Naive thymus-derived CD4-positive, alpha-beta T cell (primary cell): ENCODE measurements around the gene TCL1A. TPM values are rescaled to one million over a fixed set of nuclear protein-coding genes. Genes with fewer than 3 reads are reported as not detected.

Experiments used
- ATAC-seq: fragments of 150-1000 bp; cut with Tn5 transposase; 2 replicates; pipeline ENCODE4 v1.10.0; 2021; ENCODE audit warnings: mild to moderate bottlenecking, moderate library complexity
- CTCF ChIA-PET: fragments of 350-600 bp; sonication (Branson Sonifier 250); formaldehyde crosslinking; loops from one replicate; lab custom pipeline; 2021; ENCODE audit warnings: antibody characterized with exemption; lab: Charles Lee
- POLR2A ChIA-PET: fragments of 350-600 bp; sonication (Branson Sonifier 250); formaldehyde crosslinking; loops from one replicate; lab custom pipeline; 2021; ENCODE audit warnings: antibody characterized with exemption, inconsistent platforms; lab: Charles Lee
- DNase-seq, 9 donors: peaks; one replicate each; pipeline versions ENCODE4 v3.0.0 to v3.0.0-alpha.2; 2020 to 2022; ENCODE audit warnings: mixed read lengths in 1 of 9
- H3K27ac ChIP-seq: one replicate; pipeline ENCODE4 v1.7.0; 2013; ENCODE audit warnings: mild to moderate bottlenecking, low read depth, low read length, moderate library complexity
- H3K27me3 ChIP-seq, 2 donors: one replicate each; pipeline ENCODE4 v1.7.0; 2013; ENCODE audit warnings: low read length in 2 of 2, mild to moderate bottlenecking in 2 of 2, moderate library complexity in 2 of 2; ENCODE audit not compliant: control insufficient read depth in 2 of 2, insufficient read depth in 2 of 2
- H3K36me3 ChIP-seq, 3 experiments: 1 replicate in 2 of 3; 2 replicates in 1 of 3; pipeline ENCODE4 v1.7.0; 2013; ENCODE audit warnings: low read length in 3 of 3, mild to moderate bottlenecking in 3 of 3, moderate library complexity in 1 of 3; ENCODE audit not compliant: insufficient read depth in 3 of 3, control insufficient read depth in 2 of 3
- H3K4me1 ChIP-seq, 2 donors: one replicate each; pipeline ENCODE4 v1.7.0; 2013; ENCODE audit warnings: low read length in 2 of 2, mild to moderate bottlenecking in 2 of 2, moderate library complexity in 1 of 2; ENCODE audit not compliant: control insufficient read depth in 2 of 2, insufficient read depth in 2 of 2
- H3K4me3 ChIP-seq: 2 replicates; pipeline ENCODE4 v1.7.0; 2013; ENCODE audit warnings: mild to moderate bottlenecking, low read length
- H3K9me3 ChIP-seq, 3 experiments: 1 replicate in 2 of 3; 2 replicates in 1 of 3; pipeline ENCODE4 v1.7.0; 2013; ENCODE audit warnings: low read length in 3 of 3; ENCODE audit not compliant: control insufficient read depth in 2 of 3
- H3K27ac Mint-ChIP-seq, 9 donors: one replicate each; pipeline ENCODE4 v1.8.0; 2020 to 2022; ENCODE audit warnings: mixed read lengths in 9 of 9, mild to moderate bottlenecking in 8 of 9, moderate library complexity in 5 of 9, inconsistent platforms in 2 of 9
- H3K27me3 Mint-ChIP-seq, 5 donors: one replicate each; pipeline ENCODE4 v1.8.0; 2021 to 2022; ENCODE audit warnings: mixed read lengths in 5 of 5, mild to moderate bottlenecking in 1 of 5
- H3K36me3 Mint-ChIP-seq, 5 donors: one replicate each; pipeline ENCODE4 v1.8.0; 2020 to 2022; ENCODE audit warnings: mixed read lengths in 5 of 5, mild to moderate bottlenecking in 3 of 5, inconsistent platforms in 1 of 5
- H3K4me1 Mint-ChIP-seq, 7 donors: one replicate each; pipeline ENCODE4 v1.8.0; 2020 to 2022; ENCODE audit warnings: mixed read lengths in 7 of 7, mild to moderate bottlenecking in 3 of 7, inconsistent platforms in 1 of 7
- H3K4me3 Mint-ChIP-seq, 10 donors: one replicate each; pipeline ENCODE4 v1.8.0; 2020 to 2022; ENCODE audit warnings: mild to moderate bottlenecking in 10 of 10, mixed read lengths in 10 of 10, moderate library complexity in 6 of 10, inconsistent platforms in 2 of 10
- H3K9me3 Mint-ChIP-seq, 11 donors: one replicate each; pipeline ENCODE4 v1.8.0; 2020 to 2022; ENCODE audit warnings: mixed read lengths in 11 of 11, mild to moderate bottlenecking in 4 of 11, inconsistent platforms in 1 of 11, moderate library complexity in 1 of 11
- intact Hi-C, 2 donors: fragments of 100-400 bp; cut with micrococcal nuclease; formaldehyde crosslinking; loops; one replicate each; pipeline ENCODE4 v1.15.1; 2023
- polyA plus RNA-seq, 2 donors: library from polyadenylated mRNA; unstranded; fragments of 300-500 nt; fragmentation: Illumina TruSeq; gene quantifications; one replicate each; pipeline ENCODE4 v1.2.3, GENCODE V29; 2021
- total RNA-seq, 6 experiments: library from RNA in 5 of 6; stranded (reverse) in 5 of 6; gene quantifications; 1 replicate in 5 of 6; 2 replicates in 1 of 6; pipeline ENCODE4 v1.2.3 and lab custom pipeline; 2021 to 2026

Gene TCL1A
- total and polyA plus RNA-seq, 7 experiments from 2014 or later = 0.42 to 4.9 (median 0.92) TPM; not detected in 2

- H3K27me3 ChIP-seq = no peaks in the 10 kb centered on the region
- POLR2A ChIA-PET = no interaction called here
- CTCF ChIA-PET = no interaction called here
Measured at GRCh38 chr14:95691591-95691990, 22.3 kb downstream of the TCL1A start.

GRCh38 chr14:95690815-95691214 is 23.1 kb downstream of the TCL1A start:
- intact Hi-C loops = no loop called here
- H3K4me1 Mint-ChIP-seq = no peaks in the 10 kb centered on the region
- Histone ChIP-seq H3K36me3 (no peaks in the 10 kb centered on the region), H3K4me3 (no peak overlapping the region), H3K27me3 (no peaks in the 10 kb centered on the region), H3K4me1 (no peaks in the 10 kb centered on the region), H3K9me3 (no peaks in the 10 kb centered on the region), H3K27ac (no peak overlapping the region)
- peaks cover 0 to 1% (median 0%) of the 10 kb centered on the region in 11 donors for H3K9me3 Mint-ChIP-seq
- no peak overlapping the region for H3K27ac Mint-ChIP-seq
- peaks cover 3 to 31% (median 13%) of the 10 kb centered on the region in 5 donors for H3K27me3 Mint-ChIP-seq
- CTCF ChIA-PET = no interaction called here
- no peak for ATAC-seq
- POLR2A ChIA-PET = no interaction called here
- H3K36me3 Mint-ChIP-seq = no peaks in the 10 kb centered on the region
- no peak for DNase-seq
- no peak overlapping the region for H3K4me3 Mint-ChIP-seq

More at GRCh38 chr14:95691591-95691990, 22.3 kb downstream of the TCL1A start:
- no peaks in the 10 kb centered on the region for H3K36me3 ChIP-seq
- ATAC-seq = no peak
- H3K36me3 Mint-ChIP-seq = no peaks in the 10 kb centered on the region
- peaks cover 0 to 1% (median 0%) of the 10 kb centered on the region in 11 donors for H3K9me3 Mint-ChIP-seq
- H3K27me3 Mint-ChIP-seq = peaks cover 5 to 38% (median 15%) of the 10 kb centered on the region in 5 donors
- H3K4me3 ChIP-seq = no peak overlapping the region
- H3K4me1 ChIP-seq = no peaks in the 10 kb centered on the region
- intact Hi-C loops = no loop called here
- no peak for DNase-seq
- H3K4me1 Mint-ChIP-seq = no peaks in the 10 kb centered on the region
- H3K4me3 Mint-ChIP-seq = no peak overlapping the region
- no peaks in the 10 kb centered on the region for H3K9me3 ChIP-seq
- no peak overlapping the region for H3K27ac ChIP-seq
- no peak overlapping the region for H3K27ac Mint-ChIP-seq

- ATAC-seq (no peak), DNase-seq (no peak)
- Histone ChIP-seq H3K4me1 (no peaks in the 10 kb centered on the region), H3K9me3 (no peaks in the 10 kb centered on the region), H3K27me3 (no peaks in the 10 kb centered on the region), H3K36me3 (no peaks in the 10 kb centered on the region), H3K27ac (no peak overlapping the region), H3K4me3 (no peak overlapping the region)
- ChIA-PET POLR2A (no interaction called here), CTCF (no interaction called here)
- no peaks in the 10 kb centered on the region for H3K36me3 Mint-ChIP-seq
- peaks cover 0 to 1% (median 0%) of the 10 kb centered on the region in 11 donors for H3K9me3 Mint-ChIP-seq
- intact Hi-C loops = no loop called here
- H3K4me1 Mint-ChIP-seq = no peaks in the 10 kb centered on the region
- H3K4me3 Mint-ChIP-seq = no peak overlapping the region
- H3K27me3 Mint-ChIP-seq = peaks cover 2 to 38% (median 13%) of the 10 kb centered on the region in 5 donors
- H3K27ac Mint-ChIP-seq = peak overlapping the region in 1 of 9 donors; percentile 2
Measured at GRCh38 chr14:95689441-95689840, 24.5 kb downstream of the TCL1A start.

GRCh38 chr14:95686935-95687334 is 27.0 kb downstream of the TCL1A start:
- ChIA-PET CTCF (no interaction called here), POLR2A (no interaction called here)
- no peaks in the 10 kb centered on the region for H3K36me3 ChIP-seq
- H3K4me1 ChIP-seq = no peaks in the 10 kb centered on the region
- ATAC-seq (no peak), DNase-seq (no peak)
- peaks cover 0 to 1% (median 0%) of the 10 kb centered on the region in 11 donors for H3K9me3 Mint-ChIP-seq
- H3K27me3 Mint-ChIP-seq = peaks cover 4 to 23% (median 13%) of the 10 kb centered on the region in 5 donors
- H3K9me3 ChIP-seq = no peaks in the 10 kb centered on the region
- H3K4me3 ChIP-seq = no peak overlapping the region
- no peaks in the 10 kb centered on the region for H3K36me3 Mint-ChIP-seq
- intact Hi-C loops = no loop called here
- H3K27ac ChIP-seq = no peak overlapping the region
- H3K4me1 Mint-ChIP-seq = no peaks in the 10 kb centered on the region
- no peak overlapping the region for H3K27ac Mint-ChIP-seq
- H3K4me3 Mint-ChIP-seq = no peak overlapping the region
- no peaks in the 10 kb centered on the region for H3K27me3 ChIP-seq

- ChIA-PET POLR2A (no interaction called here), CTCF (no interaction called here)
- H3K27ac Mint-ChIP-seq = no peak within 1 kb of the TSS
- H3K27me3 Mint-ChIP-seq = peaks cover 4 to 23% (median 13%) of the 10 kb centered on the region in 5 donors
- intact Hi-C loops = no loop called here
- Histone ChIP-seq H3K36me3 (no peaks in the 10 kb centered on the region), H3K27me3 (no peaks in the 10 kb centered on the region), H3K4me3 (no peak within 1 kb of the TSS), H3K4me1 (no peaks in the 10 kb centered on the region), H3K9me3 (no peaks in the 10 kb centered on the region), H3K27ac (no peak within 1 kb of the TSS)
- H3K4me1 Mint-ChIP-seq = no peaks in the 10 kb centered on the region
- H3K36me3 Mint-ChIP-seq = no peaks in the 10 kb centered on the region
- peaks cover 0 to 1% (median 0%) of the 10 kb centered on the region in 11 donors for H3K9me3 Mint-ChIP-seq
- no peak for ATAC-seq
- no peak within 1 kb of the TSS for H3K4me3 Mint-ChIP-seq
- DNase-seq = no peak
Measured at GRCh38 chr14:95685978-95686922, 27.7 kb downstream of the TCL1A start, which contains the start of gene TCL1B. Gene TCL1B, plus strand, starts transcription at chr14:95686426. Its CDS starts 42 bp downstream, at chr14:95686468.

GRCh38 chr14:95683793-95684192 is 30.1 kb downstream of the TCL1A start:
- Histone ChIP-seq H3K27me3 (no peaks in the 10 kb centered on the region), H3K27ac (no peak overlapping the region), H3K36me3 (no peaks in the 10 kb centered on the region), H3K9me3 (no peaks in the 10 kb centered on the region), H3K4me3 (no peak overlapping the region), H3K4me1 (no peaks in the 10 kb centered on the region)
- Mint-ChIP-seq H3K4me3 (no peak overlapping the region), H3K36me3 (no peaks in the 10 kb centered on the region), H3K9me3 (peaks cover 0 to 1% (median 0%) of the 10 kb centered on the region in 11 donors), H3K27me3 (peaks cover 4 to 34% (median 20%) of the 10 kb centered on the region in 5 donors), H3K4me1 (no peaks in the 10 kb centered on the region), H3K27ac (no peak overlapping the region)
- ChIA-PET POLR2A (no interaction called here), CTCF (interaction anchor here (0.6 to 1.2 kb wide), 4 partner anchors 21 to 375 kb away, joined by 3 to 4 read pairs (median 4); no protein-coding TSS in a partner anchor)
- DNase-seq (peak in 4 of 9 donors; percentile 8 to 32 (median 18)), ATAC-seq (peak; percentile 56)
- intact Hi-C loops = loop anchor here (1.0 to 5.0 kb wide), 2 partner anchors 122 to 241 kb away; no protein-coding TSS in a partner anchor
